Dermis microvascular lymphatic vessel endothelial cell (primary cell): ENCODE data around the gene NXNL1. TPM values are rescaled to one million over a fixed set of nuclear protein-coding genes. Genes with fewer than 3 reads are reported as not detected.

ENCODE experiments used
- DNase-seq, 2 donors: peaks; one replicate each; pipeline versions ENCODE4 v3.0.0 to v3.0.0-alpha.2; 2010; ENCODE audit warnings: low read depth in 2 of 2
- total RNA-seq: library from RNA; depleted of rRNA; stranded (reverse); fragments of >200 nt; gene quantifications from 2 replicates; pipeline ENCODE4 v1.2.1, GENCODE V29; 2014

Gene NXNL1
- total RNA-seq, 1 donor from 2014 or later, result not detected

DNA sequence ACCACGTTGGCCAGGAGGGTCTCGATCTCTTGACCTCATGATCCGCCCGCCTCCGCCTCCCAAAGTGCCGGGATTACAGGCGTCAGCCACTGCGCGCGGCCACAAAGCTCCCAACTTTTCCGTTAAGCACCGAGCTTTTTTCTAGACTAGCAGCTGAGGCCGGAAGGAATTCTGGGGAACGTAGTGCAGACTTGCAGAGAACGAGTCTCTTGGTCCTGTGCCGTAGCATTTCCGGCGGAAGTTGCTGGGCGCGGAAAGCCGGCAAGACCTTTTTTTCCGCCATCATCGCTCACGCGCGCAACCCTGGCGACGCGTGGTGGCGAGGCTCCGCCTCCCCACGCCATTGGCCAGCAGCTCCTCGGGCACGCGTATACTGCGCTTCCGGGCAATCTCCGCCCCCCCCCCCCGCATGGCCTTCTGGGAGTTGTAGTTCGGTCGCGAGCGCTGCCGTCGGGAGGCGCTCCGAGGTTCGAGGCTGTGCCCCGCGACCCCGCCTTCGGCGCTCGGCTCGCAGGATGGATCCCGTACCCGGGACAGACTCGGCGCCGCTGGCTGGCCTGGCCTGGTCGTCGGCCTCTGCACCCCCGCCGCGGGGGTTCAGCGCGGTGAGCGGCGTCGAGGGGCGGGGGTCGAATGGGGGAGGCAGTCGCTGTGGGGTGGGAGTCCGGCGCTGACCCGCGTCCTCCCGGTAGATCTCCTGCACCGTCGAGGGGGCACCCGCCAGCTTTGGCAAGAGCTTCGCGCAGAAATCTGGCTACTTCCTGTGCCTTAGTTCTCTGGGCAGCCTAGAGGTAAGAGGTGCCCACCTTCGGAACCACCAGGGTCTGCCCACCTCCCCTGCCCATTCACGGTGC lies 40.9 kb downstream of the NXNL1 start, which contains the start of gene MVB12A:
Gene MVB12A, plus strand, starts transcription at position 427 of the 854 bp plus-strand sequence. Its CDS starts 89 bp downstream, at position 516.
- peak; percentile 99 for DNase-seq

DNA sequence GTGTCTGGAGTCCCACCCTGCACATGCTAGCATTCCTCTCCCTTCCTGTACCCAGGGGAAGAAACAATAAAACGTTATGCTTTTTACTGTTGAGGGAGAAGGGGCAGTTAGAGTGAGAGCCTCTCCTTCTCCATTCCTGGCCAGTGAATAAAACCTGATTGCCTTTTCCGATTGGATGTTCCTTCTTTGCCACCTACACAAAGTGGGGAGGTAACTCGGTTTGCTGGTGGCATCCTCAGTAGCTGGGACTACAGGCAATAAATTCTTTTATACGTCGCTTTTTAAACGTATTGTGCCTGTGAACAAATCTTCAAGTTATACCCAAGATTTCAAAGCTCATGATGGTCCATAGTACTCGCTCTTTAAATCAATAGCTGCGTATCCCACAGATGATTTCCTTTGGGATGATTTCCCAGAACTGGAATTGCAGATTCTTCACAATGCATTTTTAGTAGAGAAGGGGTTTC lies 41.5 kb downstream of the NXNL1 start:
- no peak for DNase-seq

DNA sequence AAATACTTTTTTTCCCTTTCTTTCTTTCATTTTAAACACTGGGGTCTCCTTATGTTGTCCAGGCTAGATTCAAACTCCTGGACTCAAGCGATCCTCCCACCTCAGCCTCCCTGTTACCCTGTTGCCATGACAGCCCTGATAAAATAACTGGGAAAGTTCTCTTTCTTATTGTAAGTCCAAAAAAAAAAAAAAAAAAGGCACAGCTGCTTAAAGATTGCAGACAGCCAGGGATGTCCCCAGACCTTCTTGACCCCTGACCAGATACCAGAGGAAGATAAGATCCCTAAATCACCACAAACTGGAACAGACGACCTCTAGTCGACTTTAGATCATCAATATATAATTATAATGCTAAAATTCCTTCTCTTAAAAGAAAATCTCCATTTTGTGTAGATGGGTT lies 42.0 kb downstream of the NXNL1 start:
- no peak for DNase-seq

- no peak for DNase-seq
Measured at GRCh38 chr19:17415121-17415520, 45.6 kb downstream of the NXNL1 start.

GRCh38 chr19:17414097-17414496 lies 46.6 kb downstream of the NXNL1 start:
- no peak for DNase-seq

DNA sequence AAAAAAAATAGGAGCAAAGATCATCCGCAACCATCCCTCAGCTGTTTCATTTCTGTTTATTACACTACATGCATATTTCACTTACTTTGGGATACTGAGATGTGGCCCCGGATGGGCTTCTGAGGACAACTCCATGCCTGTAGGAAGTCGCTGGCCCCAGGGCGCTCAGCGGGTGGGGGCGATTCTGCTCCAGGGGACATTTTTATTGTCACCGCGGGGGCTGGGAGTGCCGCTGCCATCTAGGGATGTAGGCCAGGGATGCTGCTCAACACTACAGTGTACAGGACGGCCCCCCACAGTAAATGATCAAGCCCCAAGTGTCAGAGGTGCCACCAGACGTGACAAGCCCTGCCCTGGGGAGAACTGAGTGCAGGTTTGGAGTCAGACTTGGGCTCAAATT lies 48.9 kb downstream of the NXNL1 start:
- DNase-seq, result no peak

GRCh38 chr19:17409990-17410389 lies 50.7 kb downstream of the NXNL1 start:
- DNase-seq, result no peak

DNA sequence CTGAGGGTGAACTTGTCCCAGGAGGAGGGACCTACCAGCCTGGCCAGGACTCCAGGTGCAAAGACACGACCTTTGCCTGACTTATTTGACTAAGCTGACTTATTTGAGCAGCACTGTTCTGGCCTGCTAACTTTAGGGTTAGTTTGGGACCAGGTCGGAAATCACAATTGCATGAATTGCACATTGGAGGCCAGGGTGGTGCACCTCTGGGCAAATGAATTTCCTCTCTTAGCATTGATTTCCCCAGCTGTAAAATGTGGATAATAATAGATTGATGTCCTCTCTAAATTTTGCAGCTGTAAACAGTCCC lies 53.9 kb downstream of the NXNL1 start:
- no peak for DNase-seq

DNA sequence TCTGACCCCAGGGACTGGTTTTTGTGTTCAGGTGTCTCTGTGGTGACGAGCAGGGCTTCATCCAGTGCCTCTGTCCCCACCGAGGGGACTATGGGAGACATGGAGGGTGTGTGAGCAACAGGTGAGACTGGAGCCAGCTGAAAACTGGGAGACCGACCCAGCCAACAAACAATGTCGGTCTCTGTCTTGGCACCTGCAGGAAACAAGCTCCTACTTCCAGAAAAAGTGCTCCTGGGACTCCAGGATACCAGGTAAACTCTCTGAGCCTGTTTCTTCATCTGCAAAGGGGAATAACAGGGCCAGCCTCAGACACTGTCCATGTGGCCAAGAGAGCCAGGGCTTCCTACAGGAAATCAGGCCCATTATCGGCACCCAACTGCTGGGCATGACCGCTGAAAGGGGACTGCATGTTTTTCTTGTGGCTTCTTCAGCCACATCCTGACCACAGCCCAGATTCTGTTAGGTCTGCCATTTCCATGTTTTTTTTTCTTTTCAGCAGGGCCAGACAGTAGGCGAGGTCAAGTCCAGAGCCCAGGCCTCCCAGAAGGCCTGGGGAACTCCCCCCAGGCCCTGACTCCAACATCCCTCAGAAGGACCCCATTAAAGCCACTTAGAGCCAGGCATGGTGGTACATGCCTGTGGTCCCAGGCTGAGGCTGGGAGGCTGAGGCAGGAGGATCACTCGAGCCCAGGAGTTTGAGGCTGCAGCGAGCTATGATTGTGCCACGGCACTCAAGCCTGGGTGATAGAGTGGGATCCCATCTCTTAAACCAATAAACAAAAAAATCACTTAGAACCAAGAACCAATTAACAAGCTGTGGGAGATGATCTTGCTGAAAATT lies 54.5 kb downstream of the NXNL1 start:
- DNase-seq, result peak in 1 of 2 donors; percentile 19

Other genes with a start within 250 kb of the NXNL1 start
- gene USE1, start 245.6 kb downstream of the NXNL1 start, total RNA-seq, result 11.6 and 15.4 TPM in 2 replicates
- 2.1 and 7.0 TPM in 2 replicates for gene OCEL1, start 234.7 kb downstream of the NXNL1 start, total RNA-seq
- gene NR2F6, start 215.0 kb downstream of the NXNL1 start, total RNA-seq, result 31.6 and 32.9 TPM in 2 replicates
- gene USHBP1, start 196.2 kb downstream of the NXNL1 start, total RNA-seq, result 20.9 and 37.4 TPM in 2 replicates
- gene BABAM1, start 193.5 kb downstream of the NXNL1 start, total RNA-seq, result 80.7 and 95.3 TPM in 2 replicates
- 0.51 and 0.63 TPM in 2 replicates for gene ANKLE1, start 179.0 kb downstream of the NXNL1 start, total RNA-seq
- gene ABHD8, start 157.5 kb downstream of the NXNL1 start, total RNA-seq, result 5.1 and 8.2 TPM in 2 replicates
- 42.1 and 46.1 TPM in 2 replicates for gene MRPL34, start 155.1 kb downstream of the NXNL1 start, total RNA-seq
- gene DDA1, start 151.4 kb downstream of the NXNL1 start, total RNA-seq, result 18.2 and 24.5 TPM in 2 replicates
- 1.8 and 2.8 TPM in 2 replicates for gene ANO8, start 126.1 kb downstream of the NXNL1 start, total RNA-seq
- 7.6 and 9.1 TPM in 2 replicates for gene GTPBP3, start 123.4 kb downstream of the NXNL1 start, total RNA-seq
- 5.9 and 21.2 TPM in 2 replicates for gene PLVAP, start 83.6 kb downstream of the NXNL1 start, total RNA-seq
- not detected in 2 replicates for gene CCDC194, start 66.7 kb downstream of the NXNL1 start, total RNA-seq
- gene BST2, start 55.3 kb downstream of the NXNL1 start, total RNA-seq, result 1.9 and 4.0 TPM in 2 replicates
- gene MVB12A, start 40.9 kb downstream of the NXNL1 start, total RNA-seq, result 29.4 and 41.7 TPM in 2 replicates
- not detected in 2 replicates for gene TMEM221, start 12.3 kb downstream of the NXNL1 start, total RNA-seq
- gene SLC27A1, start 9.6 kb upstream of the NXNL1 start, total RNA-seq, result 13.2 and 22.4 TPM in 2 replicates
- 32.6 and 80.5 TPM in 2 replicates for gene PGLS, start 50.7 kb upstream of the NXNL1 start, total RNA-seq
- 57.9 and 60.7 TPM in 2 replicates for gene COLGALT1, start 94.7 kb upstream of the NXNL1 start, total RNA-seq
- 0.13 TPM in 2 replicates for gene UNC13A, start 227.4 kb upstream of the NXNL1 start, total RNA-seq